Astrocyte of the spinal cord (primary cell): ENCODE data around the gene CBLC.

ENCODE experiments used
- DNase-seq: peaks from one replicate; pipeline ENCODE4 v3.0.0; 2011; ENCODE audit warnings: low read depth, low spot score
- H3K4me3 ChIP-seq: 2 replicates; pipeline ENCODE4 v1.5.1; 2011; ENCODE audit warnings: low read depth, mild to moderate bottlenecking, low read length, moderate library complexity
- CTCF ChIP-seq: IDR thresholded peaks from 2 replicates; pipeline ENCODE4 v1.5.1; 2012; ENCODE audit warnings: low read depth, mild to moderate bottlenecking, low read length, inconsistent platforms
- in situ Hi-C: cut with HindIII; loops from 2 replicates; pipeline ENCODE4 v1.10.0; 2017; ENCODE audit warnings: low sequenced_read_pairs

CBLC gene

GRCh38 chr19:44746616-44746945 is 31.1 kb upstream of the CBLC start:
- no peak for DNase-seq
- no peak overlapping the region for H3K4me3 ChIP-seq
- TF ChIP-seq CTCF, result no peak
- in situ Hi-C loops, result no loop called here

GRCh38 chr19:44746946-44747738 is 30.5 kb upstream of the CBLC start:
- TF ChIP-seq CTCF, result no peak
- peak; percentile 97 for DNase-seq
- peak overlapping the region; percentile 49 for H3K4me3 ChIP-seq
- in situ Hi-C loops, result no loop called here

- H3K4me3 ChIP-seq, result peak overlapping the region; percentile 49
- peak; percentile 71 for DNase-seq
- no peak for TF ChIP-seq CTCF
- in situ Hi-C loops, result no loop called here
Measured at GRCh38 chr19:44747739-44748425, 29.8 kb upstream of the CBLC start.

GRCh38 chr19:44748426-44749254 is 29.1 kb upstream of the CBLC start, which contains the start of gene BCL3:
Gene BCL3, plus strand, starts transcription at chr19:44748708. Its CDS starts 83 bp downstream, at chr19:44748791.
- DNase-seq, result no peak
- in situ Hi-C loops, result no loop called here
- no peak for TF ChIP-seq CTCF
- peak within 1 kb of the TSS; percentile 80 for H3K4me3 ChIP-seq

- in situ Hi-C loops, result no loop called here
- TF ChIP-seq CTCF, result no peak
- peak overlapping the region; percentile 80 for H3K4me3 ChIP-seq
- no peak for DNase-seq
Measured at GRCh38 chr19:44749292-44749691, 28.4 kb upstream of the CBLC start.

GRCh38 chr19:44749994-44750393 is 27.7 kb upstream of the CBLC start:
- in situ Hi-C loops, result no loop called here
- TF ChIP-seq CTCF, result no peak
- no peak for DNase-seq
- H3K4me3 ChIP-seq, result peak overlapping the region; percentile 80
